Measurements from ENCODE around the gene P2RY6. TPM values are rescaled to one million over a fixed set of nuclear protein-coding genes. Genes with fewer than 3 reads are reported as not detected.

P2RY6 gene
- total and polyA plus RNA-seq, 10 of the 15 experiments (the other 5 are each of a cell fraction or from before 2014, with no cell fraction given): 0.05 to 0.90 (median 0.22) TPM; not detected in 4

GRCh38 chr11:73335204-73335923 lies 63.2 kb downstream of the P2RY6 start (continued):
- TF ChIP-seq RUNX3 (IDR thresholded peaks at IDR 0.05; ENCODE audit: low read length) (peak; percentile 95), NR2C2 (IDR thresholded peaks at IDR 0.05; ENCODE audit: borderline replicate concordance, control insufficient read depth, insufficient read length, low read depth) (no peak), RAD51 (IDR thresholded peaks at IDR 0.05) (no peak), NFYA (IDR thresholded peaks at IDR 0.05; ENCODE audit: borderline replicate concordance, low read depth, low read length) (no peak), ESRRA (IDR thresholded peaks at IDR 0.05; ENCODE audit: low read length) (peak; percentile 65; the same call in 1 of the 2 replicates), ELK1 (IDR thresholded peaks at IDR 0.05; ENCODE audit: low read depth, low read length) (0 out of 2 replicates have a peak, but pooled peaks have one; percentile 42), JUNB (IDR thresholded peaks at IDR 0.05) (no peak), ZNF384 (IDR thresholded peaks at IDR 0.05; ENCODE audit: borderline replicate concordance, low read depth, low read length) (peak; percentile 95), IKZF2 (IDR thresholded peaks at IDR 0.05) (peak; percentile 31 to 55; a peak in 2 of 4 replicates), SMAD5 (IDR thresholded peaks at IDR 0.05; ENCODE audit: low read depth) (no peak), PBX3 (IDR thresholded peaks at IDR 0.05; ENCODE audit: insufficient replicate concordance, low read depth, low read length) (no peak), HSF1 (IDR thresholded peaks at IDR 0.05; ENCODE audit: low read depth, low read length) (no peak), ZNF592 (IDR thresholded peaks at IDR 0.05) (no peak), NFXL1 (IDR thresholded peaks at IDR 0.05; ENCODE audit: borderline replicate concordance) (no peak), CBFB (IDR thresholded peaks at IDR 0.05; ENCODE audit: low read depth) (peak; percentile 87), NFYB (IDR thresholded peaks at IDR 0.05; ENCODE audit: insufficient read depth, low read depth, low read length) (no peak), ZZZ3 (IDR thresholded peaks at IDR 0.05; ENCODE audit: control insufficient read depth, insufficient read length, low read depth) (no peak), KAT2A (conservative IDR thresholded peaks at IDR 0.05; ENCODE audit: control insufficient read depth, low read depth, low read length) (no peak), POLR2AphosphoS2 (IDR thresholded peaks at IDR 0.05; ENCODE audit: low read depth, low read length) (no peak), CEBPB (IDR thresholded peaks at IDR 0.05; ENCODE audit: borderline replicate concordance in 1 of 2, low read depth in 2 of 2, low read length in 2 of 2) (no peak)
